HEK293T (cell line): Measurements from ENCODE around the gene THSD7B.

Experiments used
- BHLHE40 ChIP-seq: fragments of 450-650 bp; IDR thresholded peaks from 2 replicates; pipeline ENCODE4 v1.6.1; 2016; ENCODE audit warnings: mild to moderate bottlenecking, moderate library complexity, borderline replicate concordance
- NFRKB ChIP-seq: fragments of 450-650 bp; IDR thresholded peaks from 2 replicates; pipeline ENCODE4 v1.6.1; 2016; ENCODE audit warnings: mild to moderate bottlenecking, moderate library complexity
- SP1 ChIP-seq: fragments of 450-650 bp; IDR thresholded peaks from 2 replicates; pipeline ENCODE4 v1.6.1; 2017
- SUZ12 ChIP-seq: fragments of 450-650 bp; IDR thresholded peaks from 2 replicates; pipeline ENCODE4 v1.6.1; 2016; ENCODE audit warnings: mild to moderate bottlenecking
- TF ChIP-seq, protein P1 (sequence below): fragments of 450-650 bp; IDR thresholded peaks from 2 replicates; pipeline ENCODE4 v1.6.1; 2016

DNA sequence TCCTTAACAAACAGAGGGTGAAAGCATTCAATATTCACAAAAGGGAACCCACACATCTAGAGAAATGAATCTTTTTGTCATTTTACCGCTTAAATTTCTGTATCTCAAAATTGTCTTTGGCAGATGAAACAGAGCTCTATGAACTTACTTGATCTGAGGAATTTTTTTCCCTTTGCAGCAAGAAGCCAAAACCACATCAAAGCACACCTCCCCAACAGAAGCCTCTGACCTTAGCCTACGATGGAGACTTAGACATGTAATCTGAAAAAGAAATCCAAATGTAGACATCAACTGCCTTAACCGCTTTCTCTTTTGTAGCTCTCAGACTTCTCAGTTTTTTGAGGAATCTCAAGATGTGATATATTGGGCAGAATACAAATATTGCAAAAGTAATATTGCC is 911.0 kb downstream of the THSD7B start:
- no peak for TF ChIP-seq BHLHE40
- TF ChIP-seq, protein P1, sequence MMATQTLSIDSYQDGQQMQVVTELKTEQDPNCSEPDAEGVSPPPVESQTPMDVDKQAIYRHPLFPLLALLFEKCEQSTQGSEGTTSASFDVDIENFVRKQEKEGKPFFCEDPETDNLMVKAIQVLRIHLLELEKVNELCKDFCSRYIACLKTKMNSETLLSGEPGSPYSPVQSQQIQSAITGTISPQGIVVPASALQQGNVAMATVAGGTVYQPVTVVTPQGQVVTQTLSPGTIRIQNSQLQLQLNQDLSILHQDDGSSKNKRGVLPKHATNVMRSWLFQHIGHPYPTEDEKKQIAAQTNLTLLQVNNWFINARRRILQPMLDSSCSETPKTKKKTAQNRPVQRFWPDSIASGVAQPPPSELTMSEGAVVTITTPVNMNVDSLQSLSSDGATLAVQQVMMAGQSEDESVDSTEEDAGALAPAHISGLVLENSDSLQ: no peak
- TF ChIP-seq SUZ12: no peak
- no peak for TF ChIP-seq SP1
- TF ChIP-seq NFRKB: no peak
